AG20443 (cell line): ENCODE results near the gene CLN3.
"Not testable (repeated sequence)": the region's sequence is repeated elsewhere in the genome, so short reads cannot be mapped to it uniquely, and the experiment has no call there.

Source experiments
- DNase-seq: peaks from one replicate; pipeline ENCODE4 v3.0.0; 2012; ENCODE audit warnings: low spot score, mixed read lengths

Gene CLN3

GRCh38 chr16:28494121-28494851, 2.4 kb upstream of the CLN3 start, which contains the start of gene APOBR:
TSS of gene APOBR (plus strand) at chr16:28494643. CDS start at chr16:28494682, 39 bp downstream.
- DNase-seq, result no peak

- no peak for DNase-seq
These were observed 637 bp upstream of the CLN3 start for GRCh38 chr16:28492511-28492910.

- peak; percentile 37 for DNase-seq
These were observed 474 bp downstream of the CLN3 start for GRCh38 chr16:28491230-28491969.

- DNase-seq, result no peak
These were observed 5.6 kb downstream of the CLN3 start for GRCh38 chr16:28486266-28486665.

GRCh38 chr16:28483361-28483760, 8.5 kb downstream of the CLN3 start:
- not testable (repeated sequence) for DNase-seq

GRCh38 chr16:28482026-28482425, 9.8 kb downstream of the CLN3 start:
- DNase-seq, result no peak

GRCh38 chr16:28478506-28479180, 13.2 kb downstream of the CLN3 start:
- no peak for DNase-seq

GRCh38 chr16:28477311-28477920, 14.5 kb downstream of the CLN3 start:
- no peak for DNase-seq

GRCh38 chr16:28475221-28475620, 16.7 kb downstream of the CLN3 start:
- no peak for DNase-seq

- no peak for DNase-seq
These were observed 18.1 kb downstream of the CLN3 start for GRCh38 chr16:28473714-28474265.

- DNase-seq, result not testable (repeated sequence)
These were observed 44.8 kb downstream of the CLN3 start for GRCh38 chr16:28447081-28447480.

GRCh38 chr16:28446388-28446787, 45.5 kb downstream of the CLN3 start:
- not testable (repeated sequence) for DNase-seq

GRCh38 chr16:28443943-28444342, 47.9 kb downstream of the CLN3 start:
- DNase-seq, result not testable (repeated sequence)

GRCh38 chr16:28438899-28439298, 53.0 kb downstream of the CLN3 start:
- DNase-seq, result not testable (repeated sequence)

- DNase-seq, result not testable (repeated sequence)
These were observed 56.5 kb downstream of the CLN3 start for GRCh38 chr16:28435340-28435739.
